ENCODE measurements around the gene TSNAXIP1. TPM values are rescaled to one million over a fixed set of nuclear protein-coding genes. Genes with fewer than 3 reads are reported as not detected.
"Not testable (repeated sequence)": the region's sequence is repeated elsewhere in the genome, so short reads cannot be mapped to it uniquely, and the experiment has no call there.

The TSNAXIP1 gene
- total RNA-seq, 1 experiment from 2014 or later: 1.2 TPM

- peak overlapping the region; percentile 99 for H3K4me2 ChIP-seq (ENCODE audit: low read length)
- intact Hi-C loops (cut with micrococcal nuclease): no loop called here
- H3K27ac ChIP-seq (ENCODE audit: low read depth, low read length): no peak overlapping the region
- RAD21 ChIA-PET (ENCODE audit: low non-redundant PET in 1 of 2, low total read pairs in 2 of 2, uncharacterized antibody in 2 of 2, unreplicated experiment in 2 of 2): interaction anchor here in 1 of 2 experiments (0.6 kb wide), 1 partner anchor 239 kb away, joined by 4 read pairs; no protein-coding TSS in a partner anchor
- peaks cover 16 to 24% of the 10 kb centered on the region in 2 experiments; a peak in 3 of 4 replicates for H3K36me3 ChIP-seq (ENCODE audit: control insufficient read depth in 1 of 2, insufficient read depth in 2 of 2, low read length in 2 of 2)
- TF ChIP-seq CTCF (IDR thresholded peaks at IDR 0.05 in 2 of 3, conservative IDR thresholded peaks at IDR 0.05 in 1 of 3; ENCODE audit: borderline replicate concordance in 1 of 3, insufficient read depth in 1 of 3, low read depth in 2 of 3, low read length in 2 of 3) (no peak), POLR2AphosphoS5 (IDR thresholded peaks at IDR 0.05; ENCODE audit: low read depth, low read length) (no peak), FOSL1 (IDR thresholded peaks at IDR 0.05; ENCODE audit: low read depth) (no peak), SIN3A (IDR thresholded peaks at IDR 0.05; ENCODE audit: low read depth) (no peak), YY1 (IDR thresholded peaks at IDR 0.05; ENCODE audit: extremely low read depth, insufficient replicate concordance, low read depth, low read length) (no peak), REST (IDR thresholded peaks at IDR 0.05; ENCODE audit: low read depth) (no peak), SP1 (IDR thresholded peaks at IDR 0.05; ENCODE audit: low read depth) (no peak)
- no peak for DNase-seq (ENCODE audit: low read depth, low spot score)
- ATAC-seq: no peak
- peak overlapping the region; percentile 87 for H2AFZ ChIP-seq (ENCODE audit: low read depth, low read length, poor library complexity, severe bottlenecking)
- no peaks in the 10 kb centered on the region for H4K20me1 ChIP-seq (ENCODE audit: insufficient read depth)
- H3K4me1 ChIP-seq (ENCODE audit: control insufficient read depth in 1 of 2, insufficient read depth in 2 of 2, low read length in 2 of 2): peaks cover 3 to 13% of the 10 kb centered on the region in 2 experiments; a peak in 3 of 4 replicates
- peak overlapping the region; percentile 89 for H3K9ac ChIP-seq (ENCODE audit: low read length)
- CTCF ChIA-PET: interaction anchor here (1.8 to 4.0 kb wide), 2 partner anchors 18 to 313 kb away, joined by 4 to 31 read pairs; no protein-coding TSS in a partner anchor
- H3K79me2 ChIP-seq (ENCODE audit: insufficient read depth, low read length): peaks cover 11% of the 10 kb centered on the region
- BruUV-seq (replicated peaks): no TSS peak
- no peaks in the 10 kb centered on the region for H3K9me3 ChIP-seq (ENCODE audit: control insufficient read depth in 1 of 2, insufficient read depth in 1 of 2, low read depth in 1 of 2, low read length in 2 of 2)
- POLR2A ChIA-PET: interaction anchor here (0.7 to 1.6 kb wide), 4 partner anchors 10 to 28 kb away, joined by 3 to 7 read pairs (median 4); partner anchors contain the start of genes NUTF2, RANBP10 and TSNAXIP1
- no peaks in the 10 kb centered on the region for H3K27me3 ChIP-seq (ENCODE audit: insufficient read depth, low read length)
- no peaks in the 10 kb centered on the region for H3K9me2 ChIP-seq (ENCODE audit: insufficient read depth)
- peak overlapping the region; percentile 90 to 93 for H3K4me3 ChIP-seq (replicated peaks in 1 of 2; ENCODE audit: low read depth in 1 of 2, low read length in 2 of 2)
Measured at GRCh38 chr16:67834242-67834614, 27.5 kb downstream of the TSNAXIP1 start.

- H3K4me2 ChIP-seq (ENCODE audit: low read length); H3K9me2 ChIP-seq (ENCODE audit: insufficient read depth); RAD21 ChIA-PET (ENCODE audit: low non-redundant PET in 1 of 2, low total read pairs in 2 of 2, uncharacterized antibody in 2 of 2, unreplicated experiment in 2 of 2); CTCF ChIA-PET; H3K4me3 ChIP-seq (replicated peaks in 1 of 2; ENCODE audit: low read depth in 1 of 2, low read length in 2 of 2); H4K20me1 ChIP-seq (ENCODE audit: insufficient read depth); H2AFZ ChIP-seq (ENCODE audit: low read depth, low read length, poor library complexity, severe bottlenecking); DNase-seq (ENCODE audit: low read depth, low spot score); BruUV-seq (replicated peaks); H3K36me3 ChIP-seq (ENCODE audit: control insufficient read depth in 1 of 2, insufficient read depth in 2 of 2, low read length in 2 of 2); H3K9ac ChIP-seq (ENCODE audit: low read length); ATAC-seq; H3K27me3 ChIP-seq (ENCODE audit: insufficient read depth, low read length); H3K9me3 ChIP-seq (ENCODE audit: control insufficient read depth in 1 of 2, insufficient read depth in 1 of 2, low read depth in 1 of 2, low read length in 2 of 2); H3K27ac ChIP-seq (ENCODE audit: low read depth, low read length); POLR2A ChIA-PET; intact Hi-C loops (cut with micrococcal nuclease): not testable (repeated sequence)
- H3K79me2 ChIP-seq (ENCODE audit: insufficient read depth, low read length): peaks cover 11% of the 10 kb centered on the region
- H3K4me1 ChIP-seq (ENCODE audit: control insufficient read depth in 1 of 2, insufficient read depth in 2 of 2, low read length in 2 of 2): peaks cover 8 to 21% of the 10 kb centered on the region in 2 experiments; a peak in 3 of 4 replicates
Measured at GRCh38 chr16:67837190-67837589, 30.5 kb downstream of the TSNAXIP1 start.
